Measurements from ENCODE around the gene RGPD6.
"Not testable (repeated sequence)": the region's sequence is repeated elsewhere in the genome, so short reads cannot be mapped to it uniquely, and the experiment has no call there.

Gene RGPD6

GRCh38 chr2:110481200-110481599, 95.8 kb downstream of the RGPD6 start:
- DNase-seq (ENCODE audit: low read depth in 2 of 2), result not testable (repeated sequence)

GRCh38 chr2:110480084-110480483, 96.9 kb downstream of the RGPD6 start:
- DNase-seq (ENCODE audit: low read depth in 2 of 2), result not testable (repeated sequence)

- DNase-seq (ENCODE audit: low read depth in 2 of 2), result not testable (repeated sequence)
Measured at GRCh38 chr2:110477370-110477769, 99.7 kb downstream of the RGPD6 start.

- not testable (repeated sequence) for DNase-seq (ENCODE audit: low read depth in 2 of 2)
Measured at GRCh38 chr2:110476952-110477351, 100.1 kb downstream of the RGPD6 start.

GRCh38 chr2:110475627-110476359, 101.2 kb downstream of the RGPD6 start:
- not testable (repeated sequence) for DNase-seq (ENCODE audit: low read depth in 2 of 2)

GRCh38 chr2:110474898-110475297, 102.1 kb downstream of the RGPD6 start:
- not testable (repeated sequence) for DNase-seq (ENCODE audit: low read depth in 2 of 2)

- not testable (repeated sequence) for DNase-seq (ENCODE audit: low read depth in 2 of 2)
Measured at GRCh38 chr2:110473059-110473358, 104.0 kb downstream of the RGPD6 start.

GRCh38 chr2:110472171-110473058, 104.6 kb downstream of the RGPD6 start, which contains the start of gene LIMS4:
Gene LIMS4, minus strand, starts transcription at chr2:110472816. Its CDS starts 38 bp downstream, at chr2:110472778.
- DNase-seq (ENCODE audit: low read depth in 2 of 2), result not testable (repeated sequence)

- DNase-seq (ENCODE audit: low read depth in 2 of 2), result not testable (repeated sequence)
Measured at GRCh38 chr2:110468921-110469320, 108.1 kb downstream of the RGPD6 start.

GRCh38 chr2:110465312-110465711, 111.7 kb downstream of the RGPD6 start:
- not testable (repeated sequence) for DNase-seq (ENCODE audit: low read depth in 2 of 2)
